T follicular helper cell (primary cell): ENCODE measurements around the gene OTUD3.
"Not testable (repeated sequence)": the region's sequence is repeated elsewhere in the genome, so short reads cannot be mapped to it uniquely, and the experiment has no call there.

ENCODE experiments used
- DNase-seq: peaks from one replicate; pipeline ENCODE4 v3.0.0-alpha.2; 2020; ENCODE audit warnings: low read depth

OTUD3 gene

DNA sequence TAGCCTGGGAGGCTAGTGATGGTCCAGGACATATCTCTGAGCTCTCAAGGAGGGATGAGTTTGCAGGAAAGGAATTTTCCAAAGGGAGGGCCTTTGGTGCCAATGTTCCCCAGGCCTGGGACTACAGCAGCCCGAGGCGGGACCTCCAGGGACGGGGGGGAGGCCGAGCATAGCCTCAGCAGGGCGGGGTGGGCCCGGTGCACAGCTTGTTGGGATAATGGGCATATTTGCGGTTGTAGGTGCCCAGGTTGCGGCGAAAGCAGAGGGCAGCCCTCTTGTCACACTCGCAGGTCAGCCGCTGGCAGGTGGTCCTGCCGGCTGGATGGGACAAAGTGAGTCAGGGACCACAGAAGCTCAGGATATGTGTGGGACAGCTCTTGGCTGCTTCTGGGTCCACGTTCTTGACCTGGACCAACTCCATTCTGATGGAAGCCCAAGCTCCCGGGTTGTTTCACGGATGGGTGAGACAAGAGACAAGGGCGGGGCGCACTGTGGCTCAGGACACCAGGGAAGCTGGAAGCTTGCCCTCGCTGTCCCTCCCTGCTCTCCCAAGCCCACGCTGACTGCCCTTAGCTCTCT, 38.0 kb downstream of the OTUD3 start:
- DNase-seq, result no peak

DNA sequence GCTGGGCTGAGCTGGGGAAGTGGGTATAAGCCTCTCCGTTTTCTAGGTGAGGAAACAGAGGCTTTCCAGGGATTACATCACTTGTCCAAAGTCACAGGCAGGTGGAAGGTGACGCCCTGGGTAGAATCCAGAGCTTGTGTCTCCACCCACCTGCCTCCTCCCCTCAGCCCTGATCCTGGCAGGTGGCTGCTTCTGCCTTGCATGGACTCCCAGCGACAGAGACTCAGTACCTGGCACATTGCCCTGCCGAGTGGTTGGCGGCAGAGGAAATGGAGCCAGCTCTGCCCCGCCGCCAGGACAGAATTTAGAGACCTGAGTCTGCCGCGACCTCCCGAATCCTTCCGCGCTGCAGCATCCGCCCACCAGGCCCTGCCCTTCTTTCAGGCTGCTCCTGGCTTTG, 39.1 kb downstream of the OTUD3 start:
- DNase-seq, result no peak

DNA sequence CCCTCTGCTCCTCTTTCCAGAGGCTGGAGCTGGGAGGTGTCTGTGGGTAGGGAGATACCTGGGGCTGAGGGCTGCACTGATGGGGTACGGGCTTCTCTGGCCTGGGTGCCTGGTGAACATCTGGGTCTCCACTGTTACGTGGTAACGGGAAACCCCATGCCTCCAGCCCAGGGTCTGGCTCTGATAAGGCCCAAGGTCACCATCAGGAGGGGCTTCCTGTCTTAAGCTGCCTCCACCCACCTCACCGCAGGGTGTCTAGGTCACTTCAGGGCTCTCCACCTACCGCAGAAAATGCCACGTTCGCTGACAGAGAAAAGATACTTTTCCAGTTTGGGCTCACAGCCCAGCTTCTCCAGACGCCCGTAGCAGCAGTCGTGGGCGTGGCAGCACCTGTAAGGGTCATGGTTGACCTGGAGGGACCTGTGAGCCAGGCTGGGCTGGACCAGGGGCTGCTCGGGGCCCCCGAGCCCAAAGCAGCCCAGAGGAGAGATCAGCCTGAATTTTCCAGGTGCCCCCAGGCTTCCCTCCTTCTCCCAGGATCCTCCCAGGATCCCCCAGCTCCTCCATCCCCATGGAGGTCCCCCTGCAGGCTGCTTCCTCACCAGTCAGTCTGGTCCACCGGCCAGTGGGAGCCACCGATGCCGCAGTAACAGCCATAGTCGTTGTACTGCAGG, 40.0 kb downstream of the OTUD3 start:
- DNase-seq, result no peak

DNA sequence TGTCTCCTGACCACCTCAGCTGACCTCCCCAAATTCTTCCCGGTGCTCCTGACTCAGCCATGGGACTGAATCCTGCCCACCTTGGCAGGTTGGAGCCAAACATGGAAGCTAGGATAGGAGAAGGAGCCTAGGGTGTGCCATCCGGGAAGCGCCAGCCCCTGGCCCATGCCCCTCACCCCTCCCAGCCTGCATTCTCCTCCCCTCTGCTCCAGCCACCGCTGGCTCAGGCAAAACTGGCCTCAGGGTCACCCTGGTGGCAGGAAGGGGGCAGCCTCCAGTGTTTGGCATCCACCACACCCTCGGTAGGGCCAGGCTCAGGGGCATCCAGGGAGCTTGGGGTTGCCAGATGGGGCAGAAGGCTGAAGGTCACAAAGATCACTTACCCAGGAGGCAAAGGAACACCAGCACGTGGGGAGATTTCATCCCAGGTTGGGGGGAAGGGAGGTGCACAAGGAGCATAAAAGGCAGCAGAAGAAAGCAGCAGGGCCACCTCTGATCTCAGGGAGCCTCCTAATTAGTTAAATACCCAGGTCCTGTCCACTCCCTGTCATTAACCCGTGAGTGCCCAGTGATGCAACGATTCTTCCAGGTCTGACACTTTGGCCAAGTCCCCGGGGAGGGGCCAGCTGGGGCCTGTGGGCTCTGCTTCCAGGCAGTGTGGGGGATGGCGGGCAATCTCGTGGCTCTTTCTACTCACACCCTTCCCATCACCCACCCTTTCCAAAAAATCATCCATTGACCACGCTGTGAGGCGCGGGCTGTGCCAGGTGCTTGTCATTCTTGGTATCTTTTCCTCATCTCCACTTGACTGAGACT, 41.1 kb downstream of the OTUD3 start, which contains the start of gene PLA2G2E:
Gene PLA2G2E, minus strand, starts transcription at position 481 of the 816 bp plus-strand sequence. Its CDS starts 58 bp downstream, at position 423.
- no peak for DNase-seq

DNA sequence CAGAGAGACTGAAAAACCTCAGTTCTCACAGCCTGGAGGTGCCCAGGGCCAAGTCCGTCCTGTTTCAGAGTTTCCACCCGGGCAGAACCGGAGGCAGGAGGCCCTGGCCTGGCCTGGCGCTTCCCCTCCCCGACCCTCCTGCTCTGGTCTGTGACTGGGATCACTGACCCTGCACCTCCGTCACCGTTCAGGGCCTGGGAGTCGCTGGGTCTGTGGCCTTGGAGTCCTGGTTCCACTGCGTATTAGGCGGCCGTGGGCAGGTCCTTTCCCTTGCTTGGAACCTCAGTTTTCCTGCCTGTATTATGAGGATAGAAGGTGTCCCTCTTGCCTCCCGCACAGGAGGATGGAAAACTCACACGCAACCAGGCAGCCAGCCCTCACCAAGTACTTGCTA, 41.8 kb downstream of the OTUD3 start:
- DNase-seq, result no peak

DNA sequence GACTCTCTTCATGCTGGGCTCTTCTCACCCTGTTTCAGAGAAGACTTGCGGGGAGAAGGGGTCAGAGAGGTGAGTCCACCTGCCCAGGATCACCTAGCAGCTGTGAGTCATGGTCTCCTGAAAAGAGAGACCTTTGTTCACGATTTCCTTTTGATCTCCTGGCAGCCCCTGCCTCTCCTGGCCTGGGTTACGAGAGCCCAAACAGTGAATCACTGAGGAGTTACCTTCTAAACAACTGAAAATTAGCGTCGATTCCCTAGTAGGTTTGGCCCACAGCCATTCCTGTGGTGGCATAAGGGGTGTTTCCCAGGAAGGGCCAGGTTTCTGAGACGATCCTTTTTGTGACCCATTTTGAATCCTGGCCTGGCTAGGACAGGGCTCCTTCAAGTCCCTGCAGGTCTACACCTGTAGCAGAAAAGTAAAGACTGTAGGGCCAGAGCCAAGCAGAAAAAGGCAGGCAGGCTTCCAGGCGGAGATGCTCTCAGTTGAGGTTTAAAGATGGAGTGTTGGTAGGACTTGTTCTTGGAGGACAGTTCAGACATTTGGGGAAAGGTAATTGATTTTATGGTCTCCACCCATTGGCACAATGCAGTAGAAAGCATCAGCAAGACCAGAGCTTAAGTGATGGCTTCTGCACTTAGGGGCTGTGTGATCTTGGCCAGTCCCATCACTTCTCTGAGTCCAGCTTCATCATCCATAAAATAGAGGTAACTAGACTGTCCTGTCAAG, 43.3 kb downstream of the OTUD3 start:
- no peak for DNase-seq

DNA sequence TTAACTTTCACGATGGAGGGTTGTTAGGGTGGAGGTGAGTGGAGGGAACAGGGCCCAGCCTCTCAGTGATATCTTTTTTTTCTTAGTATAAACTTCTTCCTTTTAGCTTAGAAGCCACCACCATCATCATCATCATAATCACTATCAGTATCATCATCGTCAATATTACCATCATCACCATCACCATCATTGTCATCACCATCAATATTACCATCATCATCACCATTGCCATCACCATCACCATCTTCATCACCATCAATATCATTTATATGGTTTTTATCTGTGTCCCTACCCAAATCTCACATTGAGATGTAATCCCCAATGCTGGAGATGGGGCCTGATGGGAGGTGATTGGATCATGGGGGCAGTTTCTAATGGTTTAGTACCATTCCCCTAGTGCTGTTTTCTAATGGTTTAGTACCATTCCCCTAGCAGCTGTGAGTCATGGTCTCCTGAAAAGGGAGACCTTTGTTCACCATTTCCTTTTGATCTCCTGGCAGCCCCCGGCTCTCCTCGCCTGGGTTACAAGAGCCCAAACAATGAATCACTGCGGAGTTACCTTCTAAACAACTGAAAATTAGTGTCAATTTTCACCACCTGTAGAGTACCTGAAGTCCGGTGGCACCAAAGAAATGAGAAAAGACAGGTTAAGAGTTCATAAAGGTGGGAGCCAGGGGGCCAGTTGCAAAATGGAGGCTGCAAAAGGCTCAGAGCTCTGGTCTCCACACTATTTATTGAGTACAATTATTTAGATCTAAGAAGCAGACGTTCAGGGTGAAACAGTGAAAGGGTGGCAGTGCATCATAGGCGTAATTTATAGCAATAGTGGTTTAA, 44.3 kb downstream of the OTUD3 start:
- no peak for DNase-seq

DNA sequence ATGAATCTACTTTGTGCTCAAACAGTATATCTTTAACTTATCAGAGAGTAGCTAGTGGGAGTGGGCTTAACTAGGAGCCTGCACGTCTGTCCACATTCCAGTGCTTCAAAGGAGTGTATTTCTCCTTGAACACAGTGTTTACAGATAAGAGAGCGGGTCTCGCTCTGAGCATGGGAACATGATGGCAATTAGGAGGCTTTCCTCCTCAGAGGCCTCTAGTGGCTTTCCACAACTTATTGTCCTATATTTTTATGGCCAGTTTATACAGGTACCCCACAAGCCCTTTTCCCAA, 44.9 kb downstream of the OTUD3 start:
- not testable (repeated sequence) for DNase-seq

DNA sequence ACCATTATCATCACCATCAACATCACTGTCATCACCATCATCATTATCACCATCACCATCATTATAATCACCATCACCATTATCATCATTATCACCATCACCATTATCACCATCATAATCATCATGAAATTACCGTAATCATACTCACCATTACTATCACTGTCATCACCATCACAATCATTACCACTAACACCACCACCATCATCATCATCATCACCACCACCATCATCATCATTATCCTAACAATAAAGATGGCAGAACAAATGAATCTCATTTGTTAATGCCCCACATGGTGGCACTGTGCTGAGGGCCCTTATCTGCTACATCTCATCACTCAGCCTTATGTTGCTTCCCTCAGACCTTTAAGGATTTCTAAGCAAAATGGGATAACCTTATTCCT, 50.7 kb downstream of the OTUD3 start:
- no peak for DNase-seq

DNA sequence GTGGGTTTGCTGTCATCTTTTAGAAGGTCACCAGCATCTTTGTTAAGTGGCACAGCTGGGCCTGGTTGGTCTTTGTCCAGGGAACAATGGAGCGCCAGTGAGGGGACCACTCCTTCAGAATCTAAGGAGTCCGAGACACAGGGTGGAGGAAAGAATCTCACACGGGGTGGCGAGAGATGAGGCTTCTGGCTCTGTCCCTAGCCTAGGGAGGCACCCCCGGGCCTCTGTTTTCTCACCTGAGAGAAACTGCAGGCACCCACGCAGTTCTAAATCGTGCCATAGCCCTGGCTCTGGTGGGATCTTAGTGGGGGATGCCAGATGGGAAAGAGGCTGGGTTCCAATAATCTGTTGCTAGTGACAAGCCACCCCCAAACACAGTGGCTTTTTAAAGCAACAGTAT, 52.1 kb downstream of the OTUD3 start:
- DNase-seq, result no peak

DNA sequence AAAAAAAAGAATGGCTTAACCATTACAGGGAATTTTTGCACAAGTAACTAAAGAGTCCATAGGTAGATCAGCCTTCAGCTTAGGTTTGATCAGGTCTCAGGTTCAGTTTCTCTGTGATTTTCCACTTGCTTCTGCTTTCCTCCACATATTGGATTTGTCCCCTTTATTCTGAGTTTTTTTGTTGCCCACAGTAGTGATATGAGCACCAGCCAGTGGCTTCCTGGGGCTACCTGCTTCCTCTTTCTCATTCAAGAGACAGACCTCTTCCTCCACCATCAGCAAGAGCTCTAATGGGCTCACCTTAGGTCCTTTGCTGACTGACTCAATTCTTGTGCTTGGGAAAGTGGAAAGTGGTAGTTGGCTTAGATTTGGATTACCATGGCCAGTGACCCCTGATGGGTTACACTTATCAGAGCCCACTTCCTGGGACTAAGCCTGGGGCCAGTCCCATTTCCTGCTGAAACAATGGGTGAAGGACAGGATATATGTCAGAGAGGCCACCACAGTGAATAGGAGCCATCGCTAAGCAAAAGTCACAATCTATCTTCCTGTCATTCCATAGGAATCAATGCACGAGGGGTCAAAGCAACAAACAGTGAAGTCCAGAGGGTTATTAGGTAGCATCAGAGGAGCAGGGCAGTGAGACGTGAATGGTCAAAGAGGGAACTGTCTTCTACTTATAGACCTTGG, 54.0 kb downstream of the OTUD3 start:
- DNase-seq, result no peak

DNA sequence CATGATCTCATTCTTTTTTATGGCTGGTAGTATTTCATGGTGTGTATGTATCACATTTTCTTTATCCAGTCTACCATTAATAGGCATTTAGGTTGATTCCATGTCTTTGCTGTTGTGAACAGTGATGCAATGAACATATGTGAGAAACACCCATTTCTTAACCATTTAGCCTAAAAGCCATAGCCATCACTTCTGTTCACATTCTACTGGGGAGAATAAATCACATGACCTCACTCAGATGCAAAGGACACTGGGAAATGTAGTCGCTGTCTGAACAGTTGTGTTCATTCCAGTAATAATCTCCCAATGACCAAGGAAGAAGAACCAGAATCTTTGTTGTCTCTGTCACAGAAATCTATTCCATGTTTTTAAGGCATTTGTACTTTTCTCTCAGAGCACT, 56.3 kb downstream of the OTUD3 start:
- DNase-seq, result no peak

DNA sequence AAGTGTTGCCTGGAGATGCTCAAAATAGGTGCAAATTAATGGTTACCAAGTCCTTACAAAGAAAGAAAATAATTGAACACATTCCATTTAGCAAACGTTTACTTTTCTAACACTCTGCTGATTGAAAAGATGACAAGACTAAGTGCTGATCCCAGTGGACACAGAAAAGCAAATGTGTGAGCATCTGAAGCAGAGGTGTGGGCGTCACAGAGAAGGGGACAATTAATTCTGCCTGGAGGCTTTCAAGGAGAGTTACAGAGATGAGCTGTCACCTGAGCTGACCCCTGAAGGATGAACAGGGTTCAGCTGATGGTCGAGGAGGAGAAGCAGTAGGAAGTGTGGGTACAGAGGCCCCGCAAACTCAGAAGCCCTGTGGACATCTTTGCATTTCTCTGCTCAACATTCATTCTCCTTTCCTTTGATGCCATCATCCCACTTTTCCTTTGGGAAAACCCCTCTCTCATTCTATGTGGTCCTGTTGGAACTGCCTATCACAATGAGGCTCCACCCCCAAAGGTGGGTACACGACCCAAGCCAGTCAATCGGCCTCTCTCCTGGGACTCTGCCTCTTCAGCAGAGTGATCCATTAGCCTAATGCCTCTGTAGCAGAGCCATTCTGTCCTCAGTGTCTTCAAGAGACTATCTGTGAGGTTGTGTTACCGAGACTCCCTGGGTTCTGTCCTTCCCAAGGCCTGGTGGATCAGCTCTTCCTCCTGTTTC, 58.5 kb downstream of the OTUD3 start:
- DNase-seq, result no peak

DNA sequence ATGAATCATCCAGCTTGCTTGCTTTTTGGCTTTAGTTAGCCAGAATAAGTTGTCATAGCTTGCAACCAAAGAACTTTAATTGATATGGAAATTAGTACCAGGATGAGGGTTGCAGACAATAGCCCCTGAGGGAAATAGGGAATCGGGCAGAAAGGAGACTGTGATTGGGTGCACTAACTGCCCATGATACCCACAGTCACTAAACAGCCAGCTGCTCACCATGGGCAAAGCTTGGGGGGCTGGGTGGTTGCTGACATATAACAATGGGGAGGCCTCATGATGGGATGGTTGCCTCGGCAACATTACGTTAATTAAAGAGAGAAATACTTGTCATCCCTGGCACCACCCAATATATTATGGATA, 59.0 kb downstream of the OTUD3 start:
- no peak for DNase-seq

DNA sequence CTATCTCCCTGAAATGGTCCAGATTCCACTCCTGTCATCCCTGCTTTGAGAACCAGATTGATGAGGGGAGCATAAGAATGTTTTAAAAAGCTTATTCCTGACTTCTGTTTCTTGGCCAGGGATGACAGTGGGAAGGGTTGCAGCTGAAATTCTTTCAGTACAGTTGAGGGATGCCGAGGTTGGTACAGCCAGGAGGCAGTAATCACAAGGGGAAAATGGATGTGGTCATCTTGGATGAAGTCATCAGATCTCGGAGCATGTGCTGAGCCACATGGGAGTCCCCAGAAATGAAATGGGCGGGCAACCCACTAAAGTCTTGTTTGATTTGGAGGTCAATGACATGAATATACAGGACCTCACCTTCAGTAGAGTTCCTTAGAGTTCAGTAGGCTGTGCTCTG, 59.9 kb downstream of the OTUD3 start:
- DNase-seq, result no peak

DNA sequence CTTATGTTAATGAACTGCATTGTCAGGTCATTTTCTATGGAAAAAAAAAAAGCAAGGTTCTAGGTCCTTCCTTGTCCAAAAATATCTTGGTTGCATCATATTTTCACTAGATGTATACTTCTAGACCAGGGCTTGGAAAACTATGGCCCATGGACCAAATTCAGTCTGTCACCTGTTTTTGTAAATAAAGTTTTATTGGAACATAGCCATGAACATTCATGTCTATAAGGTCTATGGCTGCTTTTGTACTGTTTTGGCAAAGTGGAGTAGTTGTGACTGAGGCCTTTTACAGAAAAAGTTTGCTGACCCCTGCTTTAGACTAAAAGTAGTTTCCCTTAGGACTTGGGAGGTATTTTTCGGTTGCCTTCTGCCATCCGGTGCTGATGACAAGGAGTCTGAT, 60.5 kb downstream of the OTUD3 start:
- no peak for DNase-seq

DNA sequence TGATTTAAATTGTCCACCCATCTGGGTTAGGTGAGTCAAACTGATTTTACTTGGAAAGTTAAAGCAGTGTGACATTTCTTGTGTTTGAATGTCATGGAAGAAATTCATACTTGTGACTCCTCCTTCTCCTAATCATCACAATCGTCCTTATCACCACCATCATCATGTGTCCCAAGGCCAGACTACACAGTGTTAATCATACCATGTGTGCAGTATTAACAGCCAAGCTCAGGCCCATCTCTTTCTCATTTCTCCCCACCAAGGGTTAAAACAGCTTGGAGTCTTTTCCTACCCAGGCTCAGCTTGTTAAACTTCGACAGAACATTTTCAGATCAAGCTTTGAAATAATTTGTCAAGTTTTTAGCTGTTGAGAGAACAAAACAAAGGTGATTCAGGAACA, 63.7 kb downstream of the OTUD3 start:
- no peak for DNase-seq

DNA sequence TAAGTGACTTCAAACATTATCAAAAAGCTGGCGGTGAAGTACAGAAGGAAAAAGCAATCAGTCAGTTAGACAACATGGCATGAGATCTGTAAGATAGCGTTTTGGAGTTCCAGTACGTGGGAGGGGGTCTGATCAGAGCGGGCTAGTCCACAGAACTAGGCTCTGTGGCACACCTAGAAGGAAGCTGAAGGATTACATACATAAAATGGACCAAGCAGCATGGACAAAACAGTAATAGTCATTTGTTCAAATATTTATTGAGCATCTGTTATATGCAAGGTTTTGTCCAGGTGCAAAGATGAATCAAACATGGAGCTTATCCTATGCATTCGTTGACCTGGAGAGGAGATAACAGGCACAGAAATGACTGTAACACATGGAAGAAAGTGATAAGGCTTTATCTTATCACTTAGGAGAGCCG, 64.1 kb downstream of the OTUD3 start:
- DNase-seq, result no peak

DNA sequence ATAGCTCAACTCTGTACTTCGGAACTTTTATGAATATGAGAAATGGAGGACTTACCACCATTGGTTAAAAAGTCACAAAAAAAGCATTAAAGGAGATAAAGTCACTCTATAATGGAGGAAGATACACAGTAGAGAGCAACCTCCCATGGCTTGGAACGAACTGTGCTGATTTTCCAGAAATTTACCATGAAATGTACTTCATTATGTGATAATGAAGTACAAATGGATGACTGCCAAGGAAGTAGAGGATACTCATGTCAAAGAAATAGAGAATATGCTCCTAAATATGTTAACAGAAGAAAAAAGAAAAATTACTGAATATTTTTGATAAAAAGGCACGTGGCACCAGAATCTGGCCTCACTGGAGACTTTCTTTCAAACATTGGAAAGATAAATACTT, 64.8 kb downstream of the OTUD3 start:
- no peak for DNase-seq

DNA sequence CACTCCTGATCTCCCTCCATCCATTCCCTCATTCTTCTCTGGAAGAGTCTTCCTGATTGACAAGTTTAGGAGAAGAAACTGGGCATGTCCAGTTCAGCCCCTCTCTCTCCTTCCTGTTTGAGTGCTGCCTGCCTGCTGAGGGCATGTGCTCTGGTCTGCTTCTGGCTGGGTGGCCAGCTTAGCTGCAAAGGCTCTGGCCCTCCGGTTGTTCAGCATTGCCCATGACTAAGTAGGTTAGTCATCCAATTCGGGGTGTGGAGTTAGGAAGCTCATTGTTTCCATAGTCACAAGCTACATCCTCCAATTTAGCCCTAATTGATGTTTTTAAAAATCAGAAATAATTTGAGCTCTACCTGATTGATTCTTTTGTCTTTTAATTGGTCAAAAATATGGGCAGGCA, 66.8 kb downstream of the OTUD3 start:
- DNase-seq, result no peak

DNA sequence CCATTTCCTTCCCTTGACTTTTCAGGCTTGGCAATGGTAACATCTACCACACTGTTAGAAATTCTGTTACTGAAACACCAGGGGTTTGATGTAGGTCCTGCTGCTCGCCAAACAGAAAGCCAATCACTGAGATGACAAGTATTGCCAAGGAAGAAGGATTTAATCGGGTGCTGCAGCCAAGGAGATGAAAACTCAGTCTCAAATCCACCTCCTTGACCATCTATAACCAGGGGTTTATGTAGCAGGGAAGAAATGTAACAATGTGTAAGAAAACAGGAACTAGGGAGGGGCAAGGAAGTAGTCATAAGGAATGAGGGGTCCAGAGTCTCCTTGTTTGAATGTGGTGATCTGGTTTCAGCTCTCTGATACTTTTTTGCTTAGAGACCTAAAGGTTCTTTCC, 71.9 kb downstream of the OTUD3 start:
- no peak for DNase-seq
